Measurements from ENCODE around the gene SMAD1. TPM values are rescaled to one million over a fixed set of nuclear protein-coding genes. Genes with fewer than 3 reads are reported as not detected.

The SMAD1 gene
- total RNA-seq, 1 donor from 2014 or later: 4.3 TPM

DNA sequence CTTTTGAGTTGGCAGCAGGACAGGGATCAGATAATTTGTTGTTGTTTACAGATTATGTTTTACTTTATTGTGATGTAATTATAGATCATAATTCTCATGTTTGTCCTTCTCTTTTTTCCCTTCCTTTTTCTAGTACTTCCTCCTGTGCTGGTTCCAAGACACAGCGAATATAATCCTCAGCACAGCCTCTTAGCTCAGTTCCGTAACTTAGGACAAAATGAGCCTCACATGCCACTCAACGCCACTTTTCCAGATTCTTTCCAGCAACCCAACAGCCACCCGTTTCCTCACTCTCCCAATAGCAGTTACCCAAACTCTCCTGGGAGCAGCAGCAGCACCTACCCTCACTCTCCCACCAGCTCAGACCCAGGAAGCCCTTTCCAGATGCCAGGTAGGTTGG lies 58.0 kb downstream of the SMAD1 start:
- intact Hi-C loops (cut with micrococcal nuclease): no loop called here
- no peaks in the 10 kb centered on the region for H3K9me3 Mint-ChIP-seq
- H3K4me3 Mint-ChIP-seq: no peak overlapping the region
- DNase-seq: no peak
- H3K27me3 Mint-ChIP-seq: peaks cover 18% of the 10 kb centered on the region
- H3K36me3 Mint-ChIP-seq (ENCODE audit: low read depth): no peaks in the 10 kb centered on the region
- H3K4me1 Mint-ChIP-seq: peaks cover 2% of the 10 kb centered on the region
- no peak overlapping the region for H3K27ac Mint-ChIP-seq

- H3K27ac Mint-ChIP-seq: no peak overlapping the region
- no peaks in the 10 kb centered on the region for H3K36me3 Mint-ChIP-seq (ENCODE audit: low read depth)
- H3K9me3 Mint-ChIP-seq: no peaks in the 10 kb centered on the region
- no peak overlapping the region for H3K4me3 Mint-ChIP-seq
- peaks cover 2% of the 10 kb centered on the region for H3K4me1 Mint-ChIP-seq
- no peak for DNase-seq
- intact Hi-C loops (cut with micrococcal nuclease): no loop called here
- peaks cover 19% of the 10 kb centered on the region for H3K27me3 Mint-ChIP-seq
Measured at GRCh38 chr4:145540235-145540634, 58.6 kb downstream of the SMAD1 start.

DNA sequence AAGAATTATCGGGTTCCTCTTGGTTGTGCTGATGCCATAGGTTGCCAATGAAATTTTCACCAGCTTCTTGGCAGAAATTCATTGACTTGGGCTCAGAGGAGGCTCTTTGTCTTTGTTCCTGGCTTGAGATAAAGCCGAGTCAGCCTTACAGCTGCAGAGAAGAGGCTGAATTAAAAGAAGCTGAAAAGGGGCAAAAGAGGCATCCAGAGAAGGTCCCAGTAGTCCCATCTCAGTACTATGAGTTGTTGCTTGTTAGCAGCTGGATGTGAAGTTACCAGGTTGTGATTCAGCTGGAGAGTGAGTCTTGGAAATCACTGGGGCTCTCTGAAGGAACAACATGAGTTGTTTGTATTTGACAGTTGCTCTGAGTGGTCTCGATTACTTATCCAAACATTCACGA lies 59.7 kb downstream of the SMAD1 start:
- intact Hi-C loops (cut with micrococcal nuclease): no loop called here
- no peak overlapping the region for H3K4me3 Mint-ChIP-seq
- H3K27me3 Mint-ChIP-seq: peaks cover 21% of the 10 kb centered on the region

DNA sequence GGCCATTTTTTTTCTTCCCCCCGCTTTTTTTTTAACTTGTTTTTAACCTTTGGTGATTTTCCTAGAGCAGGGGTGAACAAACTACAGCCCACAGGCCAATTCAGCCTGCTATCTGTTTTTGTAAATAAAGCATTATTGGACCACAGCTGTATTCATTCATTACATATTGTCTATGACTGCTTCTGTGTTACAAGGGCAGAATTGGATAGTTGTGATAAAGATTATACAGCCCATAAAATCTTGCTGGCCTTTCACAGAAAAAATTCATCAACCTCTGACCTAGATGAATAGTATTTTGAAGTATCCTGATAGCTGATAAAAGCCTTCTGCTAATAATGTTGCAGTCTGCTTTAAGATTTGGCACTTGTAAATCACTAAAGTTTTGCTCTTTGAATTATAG lies 63.4 kb downstream of the SMAD1 start:
- Mint-ChIP-seq H3K4me3 (no peak overlapping the region), H3K36me3 (ENCODE audit: low read depth) (no peaks in the 10 kb centered on the region), H3K4me1 (peaks cover 2% of the 10 kb centered on the region)

More for the DNA sequence above, 59.7 kb downstream of the SMAD1 start:
- no peaks in the 10 kb centered on the region for H3K36me3 Mint-ChIP-seq (ENCODE audit: low read depth)
- no peak overlapping the region for H3K27ac Mint-ChIP-seq
- H3K4me1 Mint-ChIP-seq: peaks cover 4% of the 10 kb centered on the region
- H3K9me3 Mint-ChIP-seq: no peaks in the 10 kb centered on the region
- DNase-seq: no peak

GRCh38 chr4:145545538-145546174 lies 64.0 kb downstream of the SMAD1 start:
- Mint-ChIP-seq H3K27me3 (peaks cover 6% of the 10 kb centered on the region), H3K36me3 (ENCODE audit: low read depth) (no peaks in the 10 kb centered on the region), H3K9me3 (no peaks in the 10 kb centered on the region), H3K4me1 (peaks cover 2% of the 10 kb centered on the region), H3K27ac (no peak overlapping the region), H3K4me3 (no peak overlapping the region)
- intact Hi-C loops (cut with micrococcal nuclease): no loop called here
- no peak for DNase-seq

More for the DNA sequence above, 63.4 kb downstream of the SMAD1 start:
- Mint-ChIP-seq H3K27ac (no peak overlapping the region), H3K27me3 (peaks cover 6% of the 10 kb centered on the region), H3K9me3 (no peaks in the 10 kb centered on the region)
- no peak for DNase-seq
- intact Hi-C loops (cut with micrococcal nuclease): no loop called here

DNA sequence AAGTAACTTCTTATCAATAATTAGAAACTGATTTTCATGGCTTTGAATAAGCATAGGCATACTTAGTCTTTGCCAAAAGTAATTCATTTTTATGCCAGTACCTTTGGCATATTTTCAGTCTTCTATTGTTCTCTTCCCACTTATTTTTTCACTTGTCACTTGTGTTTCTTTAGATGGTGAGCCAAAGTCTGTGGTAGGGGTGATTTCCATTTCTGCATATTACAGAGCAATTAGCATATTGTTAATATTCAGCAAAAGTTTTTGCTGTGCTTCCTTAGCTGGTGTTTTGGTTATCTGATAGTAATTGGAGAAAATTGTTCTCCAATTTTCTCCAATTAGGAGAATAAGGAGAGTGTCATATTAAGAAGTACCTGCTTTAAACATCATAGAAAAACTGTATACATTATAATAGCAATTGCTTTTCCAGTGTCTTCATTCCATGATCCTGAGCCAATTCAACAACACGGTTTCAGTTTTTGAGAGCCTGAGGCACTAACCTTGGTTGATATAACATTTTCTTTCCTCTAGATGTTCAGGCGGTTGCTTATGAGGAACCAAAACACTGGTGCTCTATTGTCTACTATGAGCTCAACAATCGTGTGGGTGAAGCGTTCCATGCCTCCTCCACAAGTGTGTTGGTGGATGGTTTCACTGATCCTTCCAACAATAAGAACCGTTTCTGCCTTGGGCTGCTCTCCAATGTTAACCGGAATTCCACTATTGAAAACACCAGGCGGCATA lies 64.7 kb downstream of the SMAD1 start:
- DNase-seq: no peak
- H3K4me1 Mint-ChIP-seq: peaks cover 2% of the 10 kb centered on the region
- no peaks in the 10 kb centered on the region for H3K9me3 Mint-ChIP-seq
- no peak overlapping the region for H3K4me3 Mint-ChIP-seq
- H3K27me3 Mint-ChIP-seq: peaks cover 6% of the 10 kb centered on the region
- intact Hi-C loops (cut with micrococcal nuclease): no loop called here
- H3K36me3 Mint-ChIP-seq (ENCODE audit: low read depth): no peaks in the 10 kb centered on the region
- no peak overlapping the region for H3K27ac Mint-ChIP-seq

- Mint-ChIP-seq H3K36me3 (ENCODE audit: low read depth) (no peaks in the 10 kb centered on the region), H3K4me1 (peaks cover 4% of the 10 kb centered on the region), H3K4me3 (no peak overlapping the region), H3K9me3 (no peaks in the 10 kb centered on the region), H3K27me3 (no peaks in the 10 kb centered on the region), H3K27ac (no peak overlapping the region)
- DNase-seq: no peak
- intact Hi-C loops (cut with micrococcal nuclease): no loop called here
Measured at GRCh38 chr4:145551660-145552059, 70.0 kb downstream of the SMAD1 start.

- Mint-ChIP-seq H3K9me3 (no peaks in the 10 kb centered on the region), H3K27me3 (no peaks in the 10 kb centered on the region), H3K36me3 (ENCODE audit: low read depth) (no peaks in the 10 kb centered on the region), H3K27ac (no peak overlapping the region), H3K4me1 (peaks cover 4% of the 10 kb centered on the region), H3K4me3 (no peak overlapping the region)
- DNase-seq: no peak
- intact Hi-C loops (cut with micrococcal nuclease): no loop called here
Measured at GRCh38 chr4:145552181-145552822, 70.6 kb downstream of the SMAD1 start.

GRCh38 chr4:145553375-145553774 lies 71.7 kb downstream of the SMAD1 start:
- Mint-ChIP-seq H3K9me3 (no peaks in the 10 kb centered on the region), H3K4me1 (peaks cover 4% of the 10 kb centered on the region), H3K27me3 (no peaks in the 10 kb centered on the region), H3K27ac (no peak overlapping the region), H3K36me3 (ENCODE audit: low read depth) (no peaks in the 10 kb centered on the region), H3K4me3 (no peak overlapping the region)
- intact Hi-C loops (cut with micrococcal nuclease): no loop called here
- DNase-seq: no peak

GRCh38 chr4:145554691-145555090 lies 73.0 kb downstream of the SMAD1 start:
- Mint-ChIP-seq H3K9me3 (no peaks in the 10 kb centered on the region), H3K27ac (no peak overlapping the region), H3K27me3 (no peaks in the 10 kb centered on the region), H3K4me1 (peaks cover 4% of the 10 kb centered on the region), H3K36me3 (ENCODE audit: low read depth) (no peaks in the 10 kb centered on the region), H3K4me3 (no peak overlapping the region)
- no peak for DNase-seq
- intact Hi-C loops (cut with micrococcal nuclease): loop anchor here (5.0 kb wide), 3 partner anchors 53 to 337 kb away; partner anchors contain the start of gene SMAD1

DNA sequence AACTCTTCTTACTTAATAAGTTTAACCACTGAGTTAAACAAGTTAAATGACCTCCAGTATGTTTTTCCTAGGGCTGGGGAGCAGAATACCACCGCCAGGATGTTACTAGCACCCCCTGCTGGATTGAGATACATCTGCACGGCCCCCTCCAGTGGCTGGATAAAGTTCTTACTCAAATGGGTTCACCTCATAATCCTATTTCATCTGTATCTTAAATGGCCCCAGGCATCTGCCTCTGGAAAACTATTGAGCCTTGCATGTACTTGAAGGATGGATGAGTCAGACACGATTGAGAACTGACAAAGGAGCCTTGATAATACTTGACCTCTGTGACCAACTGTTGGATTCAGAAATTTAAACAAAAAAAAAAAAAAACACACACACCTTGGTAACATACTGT lies 76.1 kb downstream of the SMAD1 start:
- intact Hi-C loops (cut with micrococcal nuclease): loop anchor here (1.0 to 5.0 kb wide), 4 partner anchors 50 to 340 kb away; partner anchors contain the start of gene SMAD1
- Mint-ChIP-seq H3K4me1 (no peaks in the 10 kb centered on the region), H3K9me3 (no peaks in the 10 kb centered on the region), H3K27me3 (peaks cover 3% of the 10 kb centered on the region), H3K27ac (no peak overlapping the region), H3K36me3 (ENCODE audit: low read depth) (no peaks in the 10 kb centered on the region), H3K4me3 (no peak overlapping the region)
- DNase-seq: peak; percentile 84

GRCh38 chr4:145563293-145563985 lies 81.8 kb downstream of the SMAD1 start:
- H3K27ac Mint-ChIP-seq: no peak overlapping the region
- DNase-seq: no peak
- peaks cover 8% of the 10 kb centered on the region for H3K27me3 Mint-ChIP-seq
- intact Hi-C loops (cut with micrococcal nuclease): no loop called here
- H3K9me3 Mint-ChIP-seq: no peaks in the 10 kb centered on the region
- H3K36me3 Mint-ChIP-seq (ENCODE audit: low read depth): no peaks in the 10 kb centered on the region
- H3K4me1 Mint-ChIP-seq: no peaks in the 10 kb centered on the region
- H3K4me3 Mint-ChIP-seq: no peak overlapping the region

DNA sequence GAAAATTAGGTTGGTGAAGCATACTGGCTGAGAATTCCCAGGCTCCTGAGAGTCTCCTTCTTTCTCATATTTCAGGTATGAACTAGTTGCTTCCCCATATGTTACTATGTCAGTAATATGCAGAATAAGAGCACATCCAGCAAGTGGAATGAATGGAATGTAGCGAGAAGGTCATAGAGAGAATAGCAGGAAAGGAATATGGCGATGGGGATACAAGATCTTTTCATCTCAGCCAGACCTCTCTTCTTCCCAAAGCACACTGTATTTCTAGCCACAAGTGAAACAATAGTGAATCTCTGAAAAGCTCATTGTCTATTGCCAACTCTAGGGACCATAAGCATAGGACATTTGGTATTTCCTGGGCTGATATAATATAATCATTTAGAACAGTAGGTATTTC lies 82.9 kb downstream of the SMAD1 start:
- intact Hi-C loops (cut with micrococcal nuclease): no loop called here
- Mint-ChIP-seq H3K9me3 (peaks cover 7% of the 10 kb centered on the region), H3K36me3 (ENCODE audit: low read depth) (no peaks in the 10 kb centered on the region), H3K27ac (no peak overlapping the region), H3K27me3 (peaks cover 16% of the 10 kb centered on the region), H3K4me3 (no peak overlapping the region), H3K4me1 (no peaks in the 10 kb centered on the region)
- no peak for DNase-seq

DNA sequence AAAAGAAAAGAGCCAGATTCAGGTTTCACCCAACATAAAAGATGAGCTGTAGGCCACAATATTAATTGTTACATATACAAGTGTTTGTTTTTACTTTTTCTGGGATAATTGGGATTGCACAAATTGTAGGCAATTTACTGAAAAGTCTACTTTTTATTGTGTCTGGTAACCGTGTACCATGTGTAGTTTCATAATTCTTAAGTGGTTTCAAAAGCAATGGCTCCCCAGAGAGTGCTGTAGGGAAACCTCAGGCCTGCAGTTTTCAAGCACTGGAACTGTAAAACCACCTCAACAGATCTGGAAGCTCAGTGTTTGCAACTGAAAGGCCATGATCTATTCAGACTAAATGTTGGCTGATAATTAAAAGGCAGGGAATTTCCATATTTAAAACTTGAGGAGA lies 83.7 kb downstream of the SMAD1 start:
- Mint-ChIP-seq H3K4me3 (no peak overlapping the region), H3K27ac (no peak overlapping the region), H3K36me3 (ENCODE audit: low read depth) (no peaks in the 10 kb centered on the region), H3K9me3 (peaks cover 7% of the 10 kb centered on the region), H3K4me1 (no peaks in the 10 kb centered on the region), H3K27me3 (peaks cover 16% of the 10 kb centered on the region)
- intact Hi-C loops (cut with micrococcal nuclease): no loop called here
- no peak for DNase-seq
